OCI-LY7 (cell line): ENCODE measurements around the gene HERC3. TPM values are rescaled to one million over a fixed set of nuclear protein-coding genes. Genes with fewer than 3 reads are reported as not detected.
A peak's percentile ranks its signal among the peaks of the same experiment; 100 is the strongest.

Source experiments
- Bru-seq: library from RNA; stranded (reverse); fragments of 400-500 nt; gene quantifications from one replicate; lab custom pipeline; 2021; lab: Mats Ljungman, UMichigan
- BruChase-seq, 2 experiments: library from RNA; stranded (reverse); fragments of 400-500 nt; gene quantifications; one replicate each; lab custom pipeline; 2021; lab: Mats Ljungman, UMichigan
- BruUV-seq: library from RNA; stranded (reverse); fragments of 400-500 nt; replicated peaks from 2 replicates; lab custom pipeline; 2021; lab: Mats Ljungman, UMichigan
- CTCF ChIA-PET: fragments of 300-600 bp; sonication (Branson Sonifier 250); formaldehyde crosslinking; loops from one replicate; lab custom pipeline; 2022; ENCODE audit warnings: antibody characterized with exemption; ENCODE audit not compliant: unreplicated experiment; lab: Charles Lee
- POLR2A ChIA-PET: fragments of 300-600 bp; sonication (Branson Sonifier 250); formaldehyde crosslinking; loops from one replicate; lab custom pipeline; 2022; ENCODE audit warnings: antibody characterized with exemption; lab: Charles Lee
- DNase-seq: peaks from one replicate; pipeline ENCODE4 v3.0.0-alpha.2; 2015; ENCODE audit warnings: low spot score
- H2AFZ ChIP-seq: fragments of 200-600 bp; sonication (generic), shearing (Covaris generic); 2 replicates; pipeline ENCODE4 v1.6.1; 2014; ENCODE audit warnings: mild to moderate bottlenecking, antibody characterized with exemption, low read length, moderate library complexity
- H3K27ac ChIP-seq: fragments of 200-600 bp; sonication (generic); 2 replicates; pipeline ENCODE4 v1.5.1; 2014; ENCODE audit warnings: mixed run types, low read depth, mild to moderate bottlenecking, moderate library complexity, low read length, inconsistent platforms; ENCODE audit not compliant: poor library complexity, severe bottlenecking
- H3K36me3 ChIP-seq: fragments of 200-600 bp; sonication (generic); 2 replicates; pipeline ENCODE4 v1.6.1; 2014; ENCODE audit warnings: mild to moderate bottlenecking, antibody characterized with exemption, low read length, moderate library complexity, mixed read lengths; ENCODE audit not compliant: insufficient read depth
- H3K4me1 ChIP-seq: fragments of 200-600 bp; sonication (generic); 2 replicates; pipeline ENCODE4 v1.5.1; 2014; ENCODE audit warnings: mild to moderate bottlenecking, low read length; ENCODE audit not compliant: insufficient read depth, poor library complexity, severe bottlenecking
- H3K4me2 ChIP-seq: fragments of 200-600 bp; sonication (generic); 2 replicates; pipeline ENCODE4 v1.6.1; 2014; ENCODE audit warnings: mild to moderate bottlenecking, low read length
- H3K4me3 ChIP-seq: fragments of 200-600 bp; sonication (generic); 2 replicates; pipeline ENCODE4 v1.5.1; 2014; ENCODE audit warnings: mild to moderate bottlenecking, low read depth, low read length; ENCODE audit not compliant: poor library complexity, severe bottlenecking
- H3K79me2 ChIP-seq: fragments of 200-600 bp; sonication (generic); 2 replicates; pipeline ENCODE4 v1.6.1; 2016; ENCODE audit warnings: low read depth, mild to moderate bottlenecking, low read length, moderate library complexity, mixed read lengths; ENCODE audit not compliant: insufficient read depth
- H3K9me2 ChIP-seq: fragments of 200-600 bp; sonication (generic); 2 replicates; pipeline ENCODE4 v1.6.1; 2016; ENCODE audit warnings: mild to moderate bottlenecking, low read length, mixed read lengths; ENCODE audit not compliant: insufficient read depth
- H3K9me3 ChIP-seq: fragments of 200-600 bp; sonication (generic); 2 replicates; pipeline ENCODE4 v1.6.1; 2014; ENCODE audit warnings: mild to moderate bottlenecking, mixed run types, low read length, mixed read lengths
- H4K20me1 ChIP-seq: fragments of 200-600 bp; sonication (generic); 2 replicates; pipeline ENCODE4 v1.6.1; 2014; ENCODE audit warnings: mild to moderate bottlenecking, antibody characterized with exemption, low read length, moderate library complexity, mixed read lengths; ENCODE audit not compliant: insufficient read depth
- EZH2phosphoT487 ChIP-seq: fragments of 200-600 bp; sonication (generic); IDR thresholded peaks from 2 replicates; pipeline ENCODE4 v1.6.1; 2018; ENCODE audit warnings: low read depth, borderline replicate concordance, mild to moderate bottlenecking, mixed run types, antibody characterized with exemption, low read length, moderate library complexity, mixed read lengths
- intact Hi-C: fragments of 100-400 bp; cut with micrococcal nuclease; formaldehyde crosslinking; loops from one replicate; pipeline ENCODE4 v1.10.0; 2022; ENCODE audit not compliant: unreplicated experiment
- long read RNA-seq: library from polyadenylated mRNA; stranded (forward); transcript quantifications from one replicate; pipeline ENCODE4 v2.0.0, GENCODE V29; 2022
- total RNA-seq, 2 experiments: library from RNA; depleted of rRNA in 1 of 2; stranded (reverse); fragments of >200 nt in 1 of 2; shearing (Covaris generic) in 1 of 2; gene quantifications; 2 replicates each; pipeline ENCODE4 v1.2.3, GENCODE V29; 2014 to 2022
- TF ChIP-seq, protein P1 (sequence below): fragments of 200-600 bp; sonication (generic); conservative IDR thresholded peaks from 2 replicates; pipeline ENCODE4 v1.5.1; 2014; ENCODE audit warnings: mild to moderate bottlenecking, antibody characterized with exemption, low read length, moderate library complexity, mixed read lengths

HERC3 gene
- total RNA-seq (2014; rRNA removed; shearing (Covaris generic)) (9.2 and 14.4 TPM in 2 replicates), total RNA-seq (2022) (22.9 and 26.3 TPM in 2 replicates), Bru-seq, nascent RNA (percentile 62 among the genes with signal in this experiment), BruChase-seq, experiment 1, labeled RNA remaining after a 6-hour chase (percentile 55 among the genes with signal in this experiment), BruChase-seq, experiment 2, labeled RNA remaining after a 2-hour chase (percentile 60 among the genes with signal in this experiment)
- long read RNA-seq, full-length matches to known transcripts, result 10 of 26 reads
- long read RNA-seq, partial matches to known transcripts, result 2 of 26 reads
- long read RNA-seq, other reads (novel, unspliced or antisense), result 14 of 26 reads

DNA sequence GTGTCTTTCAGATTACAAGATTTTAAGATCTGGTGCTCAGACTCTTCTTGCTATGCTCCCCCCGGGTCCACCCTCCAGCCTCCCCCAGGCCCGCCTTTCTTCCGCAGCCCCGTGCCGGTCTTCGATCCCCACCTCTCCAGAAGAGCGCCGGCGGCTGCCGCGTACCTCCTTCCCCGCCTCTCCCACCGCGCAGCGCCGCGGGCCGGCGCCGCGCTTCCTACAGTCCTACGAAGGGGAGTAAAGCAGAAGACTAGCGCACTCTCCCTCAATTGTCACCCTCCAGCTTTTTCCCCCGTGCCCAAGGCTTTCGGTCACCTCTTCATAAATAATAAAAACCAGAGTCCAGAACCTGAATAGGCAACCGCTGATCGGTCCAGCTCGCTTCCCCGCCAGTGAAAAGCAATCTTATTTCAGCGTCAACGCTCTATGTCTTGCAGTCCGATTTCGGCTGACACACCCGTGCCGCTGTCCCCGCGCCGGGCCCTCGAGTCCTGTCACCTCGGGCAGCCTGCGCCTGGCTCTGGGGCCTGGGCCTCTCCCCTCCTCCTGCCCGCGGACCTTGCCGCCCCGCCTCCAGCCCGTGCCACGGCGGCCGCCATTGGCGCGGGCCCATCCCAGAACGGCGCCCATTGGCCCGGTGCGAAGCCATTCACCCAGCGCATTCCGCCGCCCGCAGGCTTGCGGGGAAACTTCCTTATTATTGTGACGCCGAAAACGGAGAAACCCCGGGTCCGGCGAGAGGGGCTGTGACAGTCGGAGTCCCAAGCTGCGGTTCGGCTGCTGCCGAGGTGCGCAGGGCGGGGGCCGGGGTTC lies at the start of gene HERC3:
Gene HERC3 (plus strand): TSS at position 694 of the 813 bp plus-strand sequence. CDS start 13,344 bp downstream, outside the sequence.
- Histone ChIP-seq H3K4me2 (peak within 1 kb of the TSS; percentile 68), H3K27ac (no peak within 1 kb of the TSS), H3K4me1 (peaks cover 14% of the 10 kb centered on the region), H3K4me3 (peak within 1 kb of the TSS; percentile 80), H3K79me2 (no peaks in the 10 kb centered on the region), H4K20me1 (no peaks in the 10 kb centered on the region), H3K9me3 (no peaks in the 10 kb centered on the region), H2AFZ (peak within 1 kb of the TSS; percentile 97), H3K9me2 (no peaks in the 10 kb centered on the region), H3K36me3 (no peaks in the 10 kb centered on the region)
- TF ChIP-seq, protein P1, sequence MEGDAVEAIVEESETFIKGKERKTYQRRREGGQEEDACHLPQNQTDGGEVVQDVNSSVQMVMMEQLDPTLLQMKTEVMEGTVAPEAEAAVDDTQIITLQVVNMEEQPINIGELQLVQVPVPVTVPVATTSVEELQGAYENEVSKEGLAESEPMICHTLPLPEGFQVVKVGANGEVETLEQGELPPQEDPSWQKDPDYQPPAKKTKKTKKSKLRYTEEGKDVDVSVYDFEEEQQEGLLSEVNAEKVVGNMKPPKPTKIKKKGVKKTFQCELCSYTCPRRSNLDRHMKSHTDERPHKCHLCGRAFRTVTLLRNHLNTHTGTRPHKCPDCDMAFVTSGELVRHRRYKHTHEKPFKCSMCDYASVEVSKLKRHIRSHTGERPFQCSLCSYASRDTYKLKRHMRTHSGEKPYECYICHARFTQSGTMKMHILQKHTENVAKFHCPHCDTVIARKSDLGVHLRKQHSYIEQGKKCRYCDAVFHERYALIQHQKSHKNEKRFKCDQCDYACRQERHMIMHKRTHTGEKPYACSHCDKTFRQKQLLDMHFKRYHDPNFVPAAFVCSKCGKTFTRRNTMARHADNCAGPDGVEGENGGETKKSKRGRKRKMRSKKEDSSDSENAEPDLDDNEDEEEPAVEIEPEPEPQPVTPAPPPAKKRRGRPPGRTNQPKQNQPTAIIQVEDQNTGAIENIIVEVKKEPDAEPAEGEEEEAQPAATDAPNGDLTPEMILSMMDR, result no peak
- no peak for TF ChIP-seq EZH2phosphoT487
- ChIA-PET CTCF (interaction anchor here (0.5 kb wide), 1 partner anchor 106 kb away, joined by 4 read pairs; no protein-coding TSS in a partner anchor), POLR2A (interaction anchor here (0.9 to 1.5 kb wide), 5 partner anchors 8 to 145 kb away, joined by 3 to 5 read pairs (median 4); partner anchors contain the start of gene NAP1L5)
- BruUV-seq, result no TSS peak
- DNase-seq, result peak; percentile 88
- intact Hi-C loops, result loop anchor here (5.0 kb wide), 2 partner anchors 310 to 520 kb away; partner anchors contain the start of genes PPM1K and TIGD2

DNA sequence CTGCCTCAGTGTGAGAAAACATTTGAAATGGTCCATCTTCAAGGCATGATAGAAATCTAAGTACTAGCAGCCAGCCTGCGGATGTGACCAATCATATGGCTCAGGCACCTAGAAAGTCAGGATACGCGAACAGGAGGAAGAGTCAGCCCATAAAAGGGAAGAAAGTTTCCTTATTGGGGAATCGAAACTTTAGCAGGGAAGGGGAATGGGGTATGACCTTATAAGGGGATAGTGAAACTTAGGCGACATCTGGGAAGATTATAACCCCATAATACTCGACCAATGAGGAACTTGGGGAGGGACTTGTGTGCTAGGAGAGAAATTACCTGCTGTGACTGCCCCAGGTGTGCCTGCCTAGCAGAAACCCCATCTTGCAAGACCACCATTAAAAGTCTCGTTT lies 42.5 kb upstream of the HERC3 start:
- TF ChIP-seq, protein P1, result no peak
- no peak for TF ChIP-seq EZH2phosphoT487
- Histone ChIP-seq H3K9me2 (no peaks in the 10 kb centered on the region), H3K4me1 (no peaks in the 10 kb centered on the region), H3K4me2 (no peak overlapping the region), H3K4me3 (no peak overlapping the region), H3K79me2 (no peaks in the 10 kb centered on the region), H4K20me1 (no peaks in the 10 kb centered on the region), H3K9me3 (no peaks in the 10 kb centered on the region), H2AFZ (no peak overlapping the region), H3K36me3 (no peaks in the 10 kb centered on the region), H3K27ac (no peak overlapping the region)
- ChIA-PET POLR2A (no interaction called here), CTCF (no interaction called here)
- no peak for DNase-seq
- intact Hi-C loops, result no loop called here
- no TSS peak for BruUV-seq
